Medulla oblongata (tissue), 1 donor: ENCODE data around the gene SATB1.
"Not testable (repeated sequence)": the region's sequence is repeated elsewhere in the genome, so short reads cannot be mapped to it uniquely, and the experiment has no call there.

ENCODE experiments used
- DNase-seq: peaks from one replicate; pipeline ENCODE4 v3.0.0-alpha.2; 2015; ENCODE audit errors: extremely low spot score

The SATB1 gene

GRCh38 chr3:18351823-18352744 lies 73.1 kb downstream of the SATB1 start:
- no peak for DNase-seq

- DNase-seq, result no peak
Observed at GRCh38 chr3:18351069-18351628, 74.0 kb downstream of the SATB1 start.

- no peak for DNase-seq
Observed at GRCh38 chr3:18349197-18349798, 75.8 kb downstream of the SATB1 start.

- no peak for DNase-seq
Observed at GRCh38 chr3:18346097-18346496, 79.0 kb downstream of the SATB1 start.

- DNase-seq, result no peak
Observed at GRCh38 chr3:18345015-18345367, 80.1 kb downstream of the SATB1 start.

GRCh38 chr3:18344306-18345014 lies 80.7 kb downstream of the SATB1 start:
- no peak for DNase-seq

- DNase-seq, result no peak
Observed at GRCh38 chr3:18343809-18344208, 81.3 kb downstream of the SATB1 start.

- DNase-seq, result no peak
Observed at GRCh38 chr3:18338827-18339514, 86.2 kb downstream of the SATB1 start.

- DNase-seq, result no peak
Observed at GRCh38 chr3:18337231-18337630, 87.9 kb downstream of the SATB1 start.

- no peak for DNase-seq
Observed at GRCh38 chr3:18334837-18335601, 90.1 kb downstream of the SATB1 start.

GRCh38 chr3:18330772-18331441 lies 94.2 kb downstream of the SATB1 start:
- not testable (repeated sequence) for DNase-seq

GRCh38 chr3:18308096-18308650 lies 117.0 kb downstream of the SATB1 start:
- no peak for DNase-seq

- no peak for DNase-seq
Observed at GRCh38 chr3:18307529-18307928, 117.6 kb downstream of the SATB1 start.

- no peak for DNase-seq
Observed at GRCh38 chr3:18302517-18302916, 122.6 kb downstream of the SATB1 start.

GRCh38 chr3:18301781-18302180 lies 123.4 kb downstream of the SATB1 start:
- DNase-seq, result no peak

GRCh38 chr3:18300916-18301315 lies 124.2 kb downstream of the SATB1 start:
- DNase-seq, result no peak

- DNase-seq, result no peak
Observed at GRCh38 chr3:18297126-18297525, 128.0 kb downstream of the SATB1 start.
